PFSK-1 (cell line): ENCODE measurements around the gene SSH2.

Experiments used
- FOXP2 ChIP-seq: optimal IDR thresholded peaks from 2 replicates; pipeline ENCODE3; 2011; ENCODE audit warnings: borderline replicate concordance, control low read depth, inconsistent platforms; ENCODE audit not compliant: insufficient read depth; ENCODE audit errors: extremely low read length, extremely low read depth
- POLR2AphosphoS5 ChIP-seq: IDR thresholded peaks from 2 replicates; pipeline ENCODE4 v1.6.1; 2012; ENCODE audit warnings: low read depth, mild to moderate bottlenecking, control low read depth, low read length, moderate library complexity
- REST ChIP-seq, 2 experiments: IDR thresholded peaks; 2 replicates each; pipeline versions ENCODE4 v1.6.1 to v1.8.0; 2011 to 2012; ENCODE audit warnings: low read depth in 2 of 2, low read length in 2 of 2, control low read depth in 1 of 2, inconsistent platforms in 1 of 2, mild to moderate bottlenecking in 1 of 2, moderate library complexity in 1 of 2; ENCODE audit not compliant: insufficient read depth in 1 of 2
- SIN3A ChIP-seq: IDR thresholded peaks from 2 replicates; pipeline ENCODE4 v1.6.1; 2012; ENCODE audit warnings: mild to moderate bottlenecking, low read length, moderate library complexity, borderline replicate concordance; ENCODE audit not compliant: insufficient read depth
- TAF1 ChIP-seq: IDR thresholded peaks from 2 replicates; pipeline ENCODE4 v1.6.1; 2012; ENCODE audit warnings: low read length, control low read depth, borderline replicate concordance; ENCODE audit not compliant: insufficient read depth

The SSH2 gene

GRCh38 chr17:29744121-29744520 is 185.9 kb downstream of the SSH2 start:
- TF ChIP-seq SIN3A, result no peak
- no peak for TF ChIP-seq REST (IDR thresholded peaks at IDR 0.05; ENCODE audit: insufficient read depth in 1 of 2, low read depth in 2 of 2, low read length in 2 of 2)
- TF ChIP-seq POLR2AphosphoS5, result no peak
- TF ChIP-seq TAF1, result no peak
- no peak for TF ChIP-seq FOXP2

GRCh38 chr17:29742210-29742513 is 187.9 kb downstream of the SSH2 start:
- TF ChIP-seq REST (IDR thresholded peaks at IDR 0.05; ENCODE audit: insufficient read depth in 1 of 2, low read depth in 2 of 2, low read length in 2 of 2) (no peak), FOXP2 (no peak), POLR2AphosphoS5 (no peak), SIN3A (no peak), TAF1 (no peak)

- 0 out of 2 replicates have a peak, but pooled peaks have one; percentile 26 for TF ChIP-seq POLR2AphosphoS5
- no peak for TF ChIP-seq TAF1
These were observed 190.0 kb downstream of the SSH2 start for GRCh38 chr17:29740017-29740416.

GRCh38 chr17:29734640-29735039 is 195.4 kb downstream of the SSH2 start:
- TF ChIP-seq FOXP2, result no peak
- TF ChIP-seq POLR2AphosphoS5, result no peak
- no peak for TF ChIP-seq REST (IDR thresholded peaks at IDR 0.05; ENCODE audit: insufficient read depth in 1 of 2, low read depth in 2 of 2, low read length in 2 of 2)
- TF ChIP-seq SIN3A, result no peak
- TF ChIP-seq TAF1, result no peak

GRCh38 chr17:29733166-29733565 is 196.9 kb downstream of the SSH2 start:
- TF ChIP-seq POLR2AphosphoS5 (no peak), FOXP2 (no peak), TAF1 (no peak), SIN3A (no peak), REST (IDR thresholded peaks at IDR 0.05; ENCODE audit: insufficient read depth in 1 of 2, low read depth in 2 of 2, low read length in 2 of 2) (no peak)
